Measurements from ENCODE around the gene SPATS2L.

GRCh38 chr2:200330351-200331060 is 24.0 kb downstream of the SPATS2L start:
- TF ChIP-seq POLR2AphosphoS5 (IDR thresholded peaks at IDR 0.05) = no peak
- TF ChIP-seq POLR2A (IDR thresholded peaks at IDR 0.05) = no peak
- no peak for TF ChIP-seq CTCF (IDR thresholded peaks at IDR 0.05)

All from prostate gland (tissue), 2 donors.